Measurements from ENCODE around the gene FADS3.

DNA sequence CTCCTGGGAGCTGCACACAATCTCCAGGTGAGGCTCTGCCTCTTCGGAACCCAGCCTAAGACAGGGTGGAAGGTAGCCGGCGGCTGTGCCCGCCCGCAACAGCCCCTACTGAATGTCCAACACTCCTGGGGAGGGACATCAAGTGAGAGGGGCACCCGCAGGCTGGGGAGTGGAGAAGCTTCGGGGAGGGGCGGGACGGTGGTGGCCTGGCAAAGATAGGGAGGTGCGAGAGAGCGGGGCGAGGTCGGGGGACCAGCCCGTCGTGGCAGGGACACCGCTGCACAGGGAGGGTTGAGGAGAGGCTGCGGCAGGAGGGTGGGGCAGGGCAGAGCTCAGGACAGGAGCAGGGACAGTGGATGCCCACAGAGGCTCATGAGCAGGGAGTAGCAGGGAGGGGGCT lies 8.9 kb upstream of the FADS3 start:
- TF ChIP-seq, protein P1, sequence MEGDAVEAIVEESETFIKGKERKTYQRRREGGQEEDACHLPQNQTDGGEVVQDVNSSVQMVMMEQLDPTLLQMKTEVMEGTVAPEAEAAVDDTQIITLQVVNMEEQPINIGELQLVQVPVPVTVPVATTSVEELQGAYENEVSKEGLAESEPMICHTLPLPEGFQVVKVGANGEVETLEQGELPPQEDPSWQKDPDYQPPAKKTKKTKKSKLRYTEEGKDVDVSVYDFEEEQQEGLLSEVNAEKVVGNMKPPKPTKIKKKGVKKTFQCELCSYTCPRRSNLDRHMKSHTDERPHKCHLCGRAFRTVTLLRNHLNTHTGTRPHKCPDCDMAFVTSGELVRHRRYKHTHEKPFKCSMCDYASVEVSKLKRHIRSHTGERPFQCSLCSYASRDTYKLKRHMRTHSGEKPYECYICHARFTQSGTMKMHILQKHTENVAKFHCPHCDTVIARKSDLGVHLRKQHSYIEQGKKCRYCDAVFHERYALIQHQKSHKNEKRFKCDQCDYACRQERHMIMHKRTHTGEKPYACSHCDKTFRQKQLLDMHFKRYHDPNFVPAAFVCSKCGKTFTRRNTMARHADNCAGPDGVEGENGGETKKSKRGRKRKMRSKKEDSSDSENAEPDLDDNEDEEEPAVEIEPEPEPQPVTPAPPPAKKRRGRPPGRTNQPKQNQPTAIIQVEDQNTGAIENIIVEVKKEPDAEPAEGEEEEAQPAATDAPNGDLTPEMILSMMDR (conservative IDR thresholded peaks at IDR 0.05): no peak
- no peak for TF ChIP-seq ZFX (IDR thresholded peaks at IDR 0.05)

All from C4-2B (cell line).